Measurements from ENCODE around the gene ISCA2. TPM values are rescaled to one million over a fixed set of nuclear protein-coding genes. Genes with fewer than 3 reads are reported as not detected.
A peak's percentile ranks its signal among the peaks of the same experiment; 100 is the strongest.

The ISCA2 gene
- total and polyA plus RNA-seq, 9 of the 15 experiments (the other 6 are each of a cell fraction or from before 2014, with no cell fraction given) = 5.0 to 36.7 (median 18.1) TPM

DNA sequence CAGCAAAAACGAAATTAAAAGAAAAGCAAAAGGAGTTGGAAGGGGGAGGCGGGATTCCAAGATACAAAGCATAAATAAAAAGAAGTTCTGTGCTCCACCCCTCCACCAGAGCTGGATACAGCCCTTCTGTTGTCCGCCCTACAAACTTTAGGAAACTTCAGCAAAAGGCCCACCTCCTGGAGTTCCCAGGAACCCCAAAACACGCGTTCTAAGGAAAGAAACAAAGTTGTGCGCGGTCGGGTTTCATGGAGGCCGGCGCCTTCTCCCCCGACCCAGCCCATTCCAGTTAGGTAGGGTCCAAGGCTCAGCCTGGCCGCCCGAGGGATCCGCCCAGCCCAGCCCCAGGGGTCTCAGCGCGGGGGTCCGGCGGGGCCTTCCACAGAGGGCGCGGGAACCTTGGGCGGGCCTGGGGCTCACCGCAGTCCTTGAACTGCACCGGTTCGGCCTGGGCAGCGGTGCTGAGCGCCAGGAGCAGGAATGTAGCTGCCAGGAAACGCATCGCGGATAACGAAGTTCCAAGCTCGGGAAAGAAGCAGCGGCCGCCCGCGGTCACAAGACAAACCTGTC, 706 bp upstream of the ISCA2 start, which contains the start of gene NPC2 (continued):
- TF ChIP-seq CREM (IDR thresholded peaks at IDR 0.05; ENCODE audit: low read depth) (no peak), ZBTB7A (IDR thresholded peaks at IDR 0.05; ENCODE audit: borderline replicate concordance, control insufficient read depth, low read depth, low read length) (peak; percentile 66; the same call in 1 of the 2 replicates), MBD2 (IDR thresholded peaks at IDR 0.05; ENCODE audit: borderline replicate concordance, low read depth) (no peak), BDP1 (IDR thresholded peaks at IDR 0.05; ENCODE audit: insufficient read depth, insufficient read length) (no peak), KDM4B (IDR thresholded peaks at IDR 0.05; ENCODE audit: borderline replicate concordance in 2 of 2, low read depth in 1 of 2) (no peak), GTF2A2 (tag; IDR thresholded peaks at IDR 0.05) (no peak), SIRT6 (IDR thresholded peaks at IDR 0.05; ENCODE audit: low read depth, low read length) (no peak), CHD2 (IDR thresholded peaks at IDR 0.05; ENCODE audit: low read depth, low read length) (no peak), ZNF134 (CRISPR knock-in tag; conservative IDR thresholded peaks at IDR 0.05) (no peak), E2F3 (CRISPR knock-in tag; IDR thresholded peaks at IDR 0.05) (no peak), FOS (IDR thresholded peaks at IDR 0.05; ENCODE audit: extremely low read depth, insufficient read length) (no peak), ZNF707 (CRISPR knock-in tag; conservative IDR thresholded peaks at IDR 0.05) (no peak), PRPF4 (IDR thresholded peaks at IDR 0.05; ENCODE audit: insufficient read depth, low read depth, low read length, poor library complexity, severe bottlenecking) (no peak), MTA2 (IDR thresholded peaks at IDR 0.05; ENCODE audit: low read depth) (no peak), MAFF (IDR thresholded peaks at IDR 0.05; ENCODE audit: low read length) (no peak; the same call in 1 of the 2 replicates), TOE1 (IDR thresholded peaks at IDR 0.05; ENCODE audit: borderline replicate concordance) (peak; percentile 71; the same call in 1 of the 2 replicates), TOE1 (CRISPR knock-in tag; IDR thresholded peaks at IDR 0.05; ENCODE audit: borderline replicate concordance, low read depth) (no peak)
- TF ChIP-seq, protein P1, sequence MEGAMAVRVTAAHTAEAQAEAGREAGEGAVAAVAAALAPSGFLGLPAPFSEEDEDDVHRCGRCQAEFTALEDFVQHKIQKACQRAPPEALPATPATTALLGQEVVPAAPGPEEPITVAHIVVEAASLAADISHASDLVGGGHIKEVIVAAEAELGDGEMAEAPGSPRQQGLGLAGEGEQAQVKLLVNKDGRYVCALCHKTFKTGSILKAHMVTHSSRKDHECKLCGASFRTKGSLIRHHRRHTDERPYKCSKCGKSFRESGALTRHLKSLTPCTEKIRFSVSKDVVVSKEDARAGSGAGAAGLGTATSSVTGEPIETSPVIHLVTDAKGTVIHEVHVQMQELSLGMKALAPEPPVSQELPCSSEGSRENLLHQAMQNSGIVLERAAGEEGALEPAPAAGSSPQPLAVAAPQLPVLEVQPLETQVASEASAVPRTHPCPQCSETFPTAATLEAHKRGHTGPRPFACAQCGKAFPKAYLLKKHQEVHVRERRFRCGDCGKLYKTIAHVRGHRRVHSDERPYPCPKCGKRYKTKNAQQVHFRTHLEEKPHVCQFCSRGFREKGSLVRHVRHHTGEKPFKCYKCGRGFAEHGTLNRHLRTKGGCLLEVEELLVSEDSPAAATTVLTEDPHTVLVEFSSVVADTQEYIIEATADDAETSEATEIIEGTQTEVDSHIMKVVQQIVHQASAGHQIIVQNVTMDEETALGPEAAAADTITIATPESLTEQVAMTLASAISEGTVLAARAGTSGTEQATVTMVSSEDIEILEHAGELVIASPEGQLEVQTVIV (CRISPR knock-in tag; IDR thresholded peaks at IDR 0.05; ENCODE audit: borderline replicate concordance) = no peak
- TF ChIP-seq, protein P2, sequence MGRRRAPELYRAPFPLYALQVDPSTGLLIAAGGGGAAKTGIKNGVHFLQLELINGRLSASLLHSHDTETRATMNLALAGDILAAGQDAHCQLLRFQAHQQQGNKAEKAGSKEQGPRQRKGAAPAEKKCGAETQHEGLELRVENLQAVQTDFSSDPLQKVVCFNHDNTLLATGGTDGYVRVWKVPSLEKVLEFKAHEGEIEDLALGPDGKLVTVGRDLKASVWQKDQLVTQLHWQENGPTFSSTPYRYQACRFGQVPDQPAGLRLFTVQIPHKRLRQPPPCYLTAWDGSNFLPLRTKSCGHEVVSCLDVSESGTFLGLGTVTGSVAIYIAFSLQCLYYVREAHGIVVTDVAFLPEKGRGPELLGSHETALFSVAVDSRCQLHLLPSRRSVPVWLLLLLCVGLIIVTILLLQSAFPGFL (CRISPR knock-in tag; IDR thresholded peaks at IDR 0.05) = no peak
- TF ChIP-seq, protein P3, sequence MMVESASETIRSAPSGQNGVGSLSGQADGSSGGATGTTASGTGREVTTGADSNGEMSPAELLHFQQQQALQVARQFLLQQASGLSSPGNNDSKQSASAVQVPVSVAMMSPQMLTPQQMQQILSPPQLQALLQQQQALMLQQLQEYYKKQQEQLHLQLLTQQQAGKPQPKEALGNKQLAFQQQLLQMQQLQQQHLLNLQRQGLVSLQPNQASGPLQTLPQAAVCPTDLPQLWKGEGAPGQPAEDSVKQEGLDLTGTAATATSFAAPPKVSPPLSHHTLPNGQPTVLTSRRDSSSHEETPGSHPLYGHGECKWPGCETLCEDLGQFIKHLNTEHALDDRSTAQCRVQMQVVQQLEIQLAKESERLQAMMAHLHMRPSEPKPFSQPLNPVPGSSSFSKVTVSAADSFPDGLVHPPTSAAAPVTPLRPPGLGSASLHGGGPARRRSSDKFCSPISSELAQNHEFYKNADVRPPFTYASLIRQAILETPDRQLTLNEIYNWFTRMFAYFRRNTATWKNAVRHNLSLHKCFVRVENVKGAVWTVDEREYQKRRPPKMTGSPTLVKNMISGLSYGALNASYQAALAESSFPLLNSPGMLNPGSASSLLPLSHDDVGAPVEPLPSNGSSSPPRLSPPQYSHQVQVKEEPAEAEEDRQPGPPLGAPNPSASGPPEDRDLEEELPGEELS (CRISPR knock-in tag; IDR thresholded peaks at IDR 0.05; ENCODE audit: borderline replicate concordance) = no peak
- TF ChIP-seq, protein P4, sequence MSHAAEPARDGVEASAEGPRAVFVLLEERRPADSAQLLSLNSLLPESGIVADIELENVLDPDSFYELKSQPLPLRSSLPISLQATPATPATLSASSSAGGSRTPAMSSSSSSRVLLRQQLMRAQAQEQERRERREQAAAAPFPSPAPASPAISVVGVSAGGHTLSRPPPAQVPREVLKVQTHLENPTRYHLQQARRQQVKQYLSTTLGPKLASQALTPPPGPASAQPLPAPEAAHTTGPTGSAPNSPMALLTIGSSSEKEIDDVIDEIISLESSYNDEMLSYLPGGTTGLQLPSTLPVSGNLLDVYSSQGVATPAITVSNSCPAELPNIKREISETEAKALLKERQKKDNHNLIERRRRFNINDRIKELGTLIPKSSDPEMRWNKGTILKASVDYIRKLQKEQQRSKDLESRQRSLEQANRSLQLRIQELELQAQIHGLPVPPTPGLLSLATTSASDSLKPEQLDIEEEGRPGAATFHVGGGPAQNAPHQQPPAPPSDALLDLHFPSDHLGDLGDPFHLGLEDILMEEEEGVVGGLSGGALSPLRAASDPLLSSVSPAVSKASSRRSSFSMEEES (CRISPR knock-in tag; IDR thresholded peaks at IDR 0.05) = peak; percentile 33; the same call in 1 of the 2 replicates

All from K562 (cell line).